ENCODE data around the gene SPINK4. TPM values are rescaled to one million over a fixed set of nuclear protein-coding genes. Genes with fewer than 3 reads are reported as not detected.

The SPINK4 gene
- total RNA-seq, 1 donor from 2014 or later: not detected

- DNase-seq: peak; percentile 54
Observed at GRCh38 chr9:33229359-33230114, 10.4 kb upstream of the SPINK4 start.

DNA sequence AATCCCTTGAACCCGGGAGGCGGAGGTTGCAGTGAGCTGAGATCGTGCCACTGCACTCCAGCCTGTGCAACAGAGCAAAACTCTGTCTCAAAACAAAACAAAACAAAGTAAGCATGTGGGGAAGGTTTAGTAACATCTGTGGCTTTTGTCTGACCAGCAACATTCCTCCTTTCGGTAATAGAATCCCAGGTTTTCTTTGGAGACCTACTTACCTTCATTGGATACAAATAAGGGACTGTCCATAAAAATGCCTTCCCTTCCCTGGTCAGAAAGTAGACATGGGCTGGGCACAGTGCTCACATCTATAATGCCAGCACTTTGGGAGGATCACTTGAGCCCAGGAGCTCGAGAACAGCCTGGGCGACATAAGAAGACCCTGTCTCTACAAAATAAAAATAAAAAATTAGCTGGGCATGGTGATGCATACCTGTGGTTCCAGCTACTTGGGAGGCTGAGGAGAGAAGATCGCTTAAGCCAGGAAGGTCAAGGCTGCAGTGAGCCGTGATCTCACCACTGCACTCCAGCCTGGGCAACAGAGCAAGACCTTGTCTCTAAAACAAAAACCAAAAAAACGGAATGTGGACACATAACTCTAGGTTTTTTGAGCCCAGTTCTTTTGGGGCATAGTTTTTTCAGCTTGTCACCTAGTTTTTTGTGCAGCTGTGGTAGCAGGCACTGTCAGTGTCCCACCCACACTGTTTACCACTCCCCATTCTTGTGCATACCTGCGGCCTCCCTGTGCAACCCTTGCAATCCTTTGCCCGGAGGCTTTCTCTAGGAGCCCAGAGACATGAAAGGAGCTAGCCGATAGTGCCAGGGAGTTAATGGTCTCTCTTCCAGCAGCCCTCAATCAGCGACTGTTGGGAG, 9.0 kb upstream of the SPINK4 start:
- DNase-seq: no peak

DNA sequence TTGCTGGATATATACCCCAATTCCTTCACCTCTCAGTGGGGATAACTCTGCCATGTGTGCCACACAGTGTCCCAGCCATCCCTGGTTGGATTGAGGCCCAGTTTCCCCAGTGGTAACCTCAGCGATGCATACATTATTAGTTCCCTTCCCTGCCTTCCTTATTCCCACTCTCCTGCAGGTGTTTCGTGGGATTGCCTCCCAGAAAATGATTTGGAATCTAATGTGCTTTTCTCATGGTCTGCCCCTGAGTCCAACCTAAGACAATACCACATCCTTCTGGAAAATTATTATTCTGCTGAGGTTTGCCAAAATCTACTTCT, 8.4 kb upstream of the SPINK4 start:
- DNase-seq: no peak

- DNase-seq: no peak
Observed at GRCh38 chr9:33232815-33233214, 7.2 kb upstream of the SPINK4 start.

GRCh38 chr9:33233626-33234342, 6.2 kb upstream of the SPINK4 start:
- DNase-seq: peak; percentile 73

GRCh38 chr9:33234511-33235467, 5.2 kb upstream of the SPINK4 start:
- DNase-seq: no peak

GRCh38 chr9:33236571-33236970, 3.4 kb upstream of the SPINK4 start:
- DNase-seq: no peak

DNA sequence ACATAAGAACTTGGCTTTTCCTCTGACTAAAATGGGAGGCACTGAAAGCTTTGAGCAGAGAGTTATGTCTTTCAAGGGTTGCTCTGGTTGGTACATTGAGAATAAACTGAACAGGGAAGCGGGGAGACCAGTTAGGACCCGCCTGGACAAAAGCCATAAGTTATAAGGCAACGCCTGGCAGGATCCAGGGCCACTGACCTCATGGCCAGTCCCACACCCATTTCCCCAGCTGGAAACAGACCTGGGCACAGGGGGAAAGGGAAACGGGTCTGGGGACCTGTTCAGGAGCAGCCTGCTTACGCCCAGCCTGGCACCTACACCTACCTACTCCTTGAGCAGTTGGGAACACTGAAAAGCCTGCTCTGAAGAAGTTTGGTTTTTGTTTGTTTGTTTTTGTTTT, 1.3 kb downstream of the SPINK4 start:
- no peak for DNase-seq

DNA sequence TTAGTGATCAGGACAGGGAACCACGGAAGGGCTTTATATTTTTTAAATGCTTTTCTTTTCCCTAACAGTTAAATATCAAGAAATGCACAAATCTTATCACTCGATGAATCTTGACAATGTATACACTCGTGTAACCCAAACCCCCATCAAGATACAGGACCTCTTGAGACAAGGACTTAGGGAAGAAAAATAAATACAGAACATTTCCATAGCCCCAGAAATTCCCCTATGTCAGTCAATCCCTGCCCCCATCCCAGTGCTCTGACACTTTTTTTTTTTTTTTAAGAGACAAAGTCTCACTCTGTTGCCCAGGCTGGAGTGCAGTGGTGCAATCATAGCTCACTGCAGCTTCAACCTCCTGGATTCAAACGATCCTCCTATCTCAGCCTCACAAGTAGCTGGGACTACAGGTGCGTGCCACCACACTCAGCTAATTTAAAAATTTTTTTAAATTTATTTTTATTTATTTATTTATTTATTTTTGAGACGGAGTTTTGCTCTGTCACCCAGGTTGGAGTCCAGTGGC, 2.7 kb downstream of the SPINK4 start:
- DNase-seq: no peak

DNA sequence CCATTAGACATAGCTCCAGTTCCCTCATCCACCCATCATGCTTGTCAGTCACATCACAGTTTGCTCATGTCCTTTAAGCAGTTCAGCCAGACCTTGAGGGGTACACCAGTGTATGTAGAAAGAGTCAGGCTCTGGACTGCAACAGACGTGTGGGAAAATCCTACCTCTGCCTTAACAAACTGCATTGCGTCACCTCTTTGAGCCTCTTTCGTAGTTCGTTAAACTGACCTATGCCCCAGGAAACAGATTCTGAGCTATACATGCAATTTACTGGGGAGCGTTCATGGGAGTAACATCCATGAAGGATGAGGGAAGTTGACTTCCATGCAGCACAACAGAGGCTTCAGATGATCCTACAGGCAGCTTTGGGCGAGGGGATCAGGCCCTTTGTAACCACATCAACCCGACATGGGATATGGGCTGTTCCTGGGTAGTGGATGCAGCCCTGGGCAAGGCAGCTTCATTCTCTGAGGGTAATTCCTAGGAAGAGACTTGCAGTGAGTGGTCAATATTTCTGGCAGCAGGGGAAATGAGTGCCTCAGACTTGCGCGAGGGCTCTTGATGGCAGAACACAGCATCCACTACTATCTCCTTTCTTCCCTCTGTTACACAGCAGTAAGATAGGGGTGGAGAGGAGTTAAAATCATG, 4.3 kb downstream of the SPINK4 start:
- DNase-seq: no peak

DNA sequence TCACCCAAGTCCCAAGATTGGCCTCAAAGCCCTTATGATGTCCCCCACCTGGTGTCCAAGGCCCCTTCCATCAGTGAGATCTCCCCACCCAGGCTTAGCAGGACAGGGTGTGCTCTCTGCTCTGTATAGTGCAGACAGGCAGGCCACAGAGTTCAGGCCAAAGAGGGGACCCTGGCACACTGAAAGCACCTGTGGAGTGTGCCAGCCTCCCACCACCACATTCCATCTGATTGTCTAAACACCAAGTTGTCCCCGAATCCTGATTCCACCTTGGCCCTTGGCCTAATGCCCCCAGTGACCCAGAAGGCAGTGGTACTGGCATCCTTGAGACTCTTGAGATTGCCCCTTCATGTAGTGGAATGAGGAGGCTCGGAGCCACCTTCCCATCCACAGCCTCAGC, 5.4 kb downstream of the SPINK4 start:
- DNase-seq: no peak

DNA sequence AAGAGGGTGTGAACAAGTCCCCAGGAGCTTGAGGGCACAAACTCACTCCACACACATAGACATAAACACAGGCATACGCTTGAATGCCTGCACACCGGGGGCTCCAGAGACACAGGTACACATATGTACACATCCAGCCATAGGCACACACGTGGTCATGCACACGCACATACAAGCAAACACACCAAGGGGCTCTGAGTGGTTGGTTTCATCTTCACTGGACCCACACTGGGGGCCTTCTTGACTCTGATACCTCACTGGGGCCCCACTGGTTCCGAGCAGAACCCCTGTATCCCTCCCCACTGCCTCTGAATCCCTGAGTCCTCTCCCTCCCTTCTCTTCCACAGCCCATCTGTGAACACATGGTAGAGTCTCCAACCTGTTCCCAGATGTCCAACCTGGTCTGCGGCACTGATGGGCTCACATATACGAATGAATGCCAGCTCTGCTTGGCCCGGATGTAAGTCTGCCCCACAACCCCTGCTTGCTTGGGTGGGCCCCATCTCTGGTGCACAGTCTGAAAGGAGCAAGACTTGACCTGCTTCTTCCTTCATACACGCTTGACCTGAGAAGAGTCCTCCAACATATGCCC, 6.4 kb downstream of the SPINK4 start:
- no peak for DNase-seq

DNA sequence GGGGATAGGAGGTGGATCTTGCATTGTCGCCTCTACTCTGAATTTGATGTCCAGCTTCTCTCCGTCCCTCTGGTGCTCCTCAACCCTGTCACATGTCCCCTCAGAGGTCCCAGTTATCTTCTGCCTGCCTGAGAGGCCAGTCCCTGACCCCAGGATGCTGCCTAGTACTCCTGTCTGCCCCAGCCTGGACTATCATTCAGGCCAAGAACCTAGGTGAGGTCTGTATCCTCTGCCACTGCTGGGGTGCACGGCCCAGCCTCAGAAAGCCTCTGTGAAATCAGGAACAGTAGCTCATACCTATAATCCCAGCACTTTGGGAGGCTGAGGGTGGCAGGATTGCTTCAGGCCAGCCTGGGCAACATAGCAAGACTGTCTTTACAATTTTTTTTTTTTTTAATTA, 8.6 kb downstream of the SPINK4 start:
- no peak for DNase-seq

DNA sequence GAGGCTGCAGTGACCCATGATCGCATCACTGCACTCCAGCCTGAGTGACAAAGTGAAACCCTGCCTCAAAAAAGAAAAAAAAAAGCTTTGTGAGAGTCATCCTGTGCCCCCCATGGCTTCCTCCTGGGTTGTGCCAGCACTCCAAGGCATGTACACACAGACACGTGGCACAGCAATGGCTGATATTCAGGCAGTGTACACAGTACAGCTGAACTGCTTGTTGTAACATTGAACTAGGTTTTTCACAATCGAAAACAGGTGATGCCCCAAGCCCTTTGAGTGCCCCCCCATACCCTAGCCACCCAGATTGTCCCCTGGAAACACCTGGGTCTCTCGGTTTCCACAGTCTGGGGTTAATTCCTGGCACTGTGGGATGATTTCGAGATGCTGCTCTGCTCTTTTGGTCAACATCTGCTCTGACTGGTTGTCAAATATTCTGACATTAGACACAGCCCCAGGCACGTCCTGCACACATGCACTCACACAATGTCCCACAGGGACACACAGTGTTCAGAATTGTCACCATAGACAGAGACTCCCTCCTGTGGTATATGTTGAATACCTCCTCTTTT, 9.2 kb downstream of the SPINK4 start:
- no peak for DNase-seq

DNA sequence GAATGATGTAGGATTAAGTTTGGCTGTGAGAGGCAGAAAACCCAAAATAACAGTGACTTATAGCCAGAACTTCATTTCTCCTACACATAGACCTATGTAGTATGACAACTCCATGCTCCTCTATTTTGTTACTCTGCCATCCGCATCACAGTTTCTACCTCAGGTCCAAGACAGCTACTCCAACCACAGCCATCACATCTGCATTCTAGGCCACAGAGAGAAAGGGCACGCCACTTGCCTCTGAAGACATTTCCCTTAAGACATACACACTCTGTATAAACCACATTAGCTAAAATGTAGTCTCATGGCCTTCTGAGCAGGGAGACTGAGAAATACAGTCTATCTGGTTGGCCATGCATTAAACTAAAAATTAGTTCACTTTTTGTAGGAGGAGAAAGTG, 10.0 kb downstream of the SPINK4 start:
- DNase-seq: no peak

DNA sequence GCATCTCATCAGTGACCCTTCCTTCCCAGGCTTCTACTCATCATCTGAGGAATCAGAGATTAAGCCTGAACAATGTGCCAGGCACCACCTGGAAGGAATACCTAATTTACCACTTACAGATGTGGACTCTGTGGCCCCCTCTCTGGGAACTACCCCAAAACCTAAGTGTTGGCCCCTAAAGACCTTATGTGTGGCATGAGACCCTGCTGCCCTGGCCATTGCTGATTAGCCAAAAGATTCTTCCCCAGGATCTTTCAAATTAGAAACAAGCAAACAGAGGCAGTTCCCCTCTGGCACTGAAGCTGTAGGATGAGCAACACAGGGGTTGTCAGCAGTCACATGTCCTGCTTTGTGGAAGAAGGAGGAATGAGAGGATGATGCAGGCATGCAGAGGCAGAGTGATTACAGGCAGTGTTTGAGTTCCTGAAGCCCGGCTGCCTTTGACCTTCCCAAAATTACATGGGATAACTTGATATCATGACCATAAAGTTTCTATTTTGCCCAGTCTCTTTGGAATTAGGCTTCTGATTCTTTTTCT, 10.6 kb downstream of the SPINK4 start:
- no peak for DNase-seq

DNA sequence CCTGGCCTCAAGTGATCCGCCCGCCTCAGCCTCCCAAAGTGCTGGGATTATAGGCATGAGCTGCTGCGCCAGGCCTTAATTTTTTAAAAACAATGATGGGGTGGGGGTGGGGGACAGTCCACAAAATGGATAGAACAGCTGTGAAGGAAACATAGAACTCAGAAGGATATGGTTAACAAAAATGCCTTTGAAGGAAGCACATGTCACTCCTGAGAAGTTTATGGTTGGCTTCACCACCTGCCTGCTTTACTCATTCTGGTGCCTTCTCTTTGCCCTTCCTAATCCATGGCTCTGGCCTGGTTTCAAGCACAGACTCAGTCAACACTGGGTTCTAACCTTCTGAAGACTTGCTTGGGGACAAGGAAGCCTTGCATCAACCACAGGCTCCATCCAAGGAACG, 14.2 kb downstream of the SPINK4 start:
- DNase-seq: no peak

DNA sequence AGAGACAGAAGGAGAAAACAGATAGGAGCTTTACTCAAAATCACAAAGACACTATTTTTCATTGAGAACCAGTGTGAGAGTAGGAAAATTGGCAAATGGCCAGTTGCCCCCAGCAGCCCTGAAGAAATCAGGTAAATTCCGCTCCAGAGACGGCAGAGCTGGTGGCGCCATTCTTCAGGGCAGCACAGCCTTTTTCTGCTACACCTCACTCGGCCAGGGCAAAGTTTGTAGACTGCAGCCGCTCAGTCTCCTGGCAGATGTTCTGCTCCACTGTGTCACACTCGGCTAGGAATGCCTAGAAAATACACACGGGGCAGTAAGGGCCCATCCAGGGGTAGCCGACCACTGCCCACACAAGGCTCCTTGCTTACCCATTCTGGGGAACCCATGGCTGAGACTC, 15.0 kb downstream of the SPINK4 start:
- DNase-seq: no peak

GRCh38 chr9:33255471-33255870, 15.5 kb downstream of the SPINK4 start:
- DNase-seq: no peak

GRCh38 chr9:33256236-33256635, 16.3 kb downstream of the SPINK4 start:
- DNase-seq: no peak

All from tongue (tissue), 2 donors.